ENCODE results near the gene RPL36. TPM values are rescaled to one million over a fixed set of nuclear protein-coding genes. Genes with fewer than 3 reads are reported as not detected.
A peak's percentile ranks its signal among the peaks of the same experiment; 100 is the strongest.

The RPL36 gene
- total and polyA plus RNA-seq, 12 donors: 270 to 1,152 (median 362) TPM

GRCh38 chr19:5703819-5704818 lies 14.0 kb downstream of the RPL36 start:
- intact Hi-C loops (cut with DNase I): no loop called here
- no peaks in the 10 kb centered on the region for H3K9me3 ChIP-seq
- H3K36me3 ChIP-seq: peaks cover 0 to 89% (median 56%) of the 10 kb centered on the region in 9 donors
- WGBS, 2 donors: 96 to 97% methylated on average over 40 of the region's 40 CpGs
- ATAC-seq (peak in 2 of 8 donors; percentile 5 to 17), DNase-seq (no peak)
- no peaks in the 10 kb centered on the region for H3K27me3 ChIP-seq
- no peak overlapping the region for H3K27ac ChIP-seq
- H3K4me1 ChIP-seq: no peaks in the 10 kb centered on the region
- H3K4me3 ChIP-seq: no peak overlapping the region
- TF ChIP-seq, protein P1, sequence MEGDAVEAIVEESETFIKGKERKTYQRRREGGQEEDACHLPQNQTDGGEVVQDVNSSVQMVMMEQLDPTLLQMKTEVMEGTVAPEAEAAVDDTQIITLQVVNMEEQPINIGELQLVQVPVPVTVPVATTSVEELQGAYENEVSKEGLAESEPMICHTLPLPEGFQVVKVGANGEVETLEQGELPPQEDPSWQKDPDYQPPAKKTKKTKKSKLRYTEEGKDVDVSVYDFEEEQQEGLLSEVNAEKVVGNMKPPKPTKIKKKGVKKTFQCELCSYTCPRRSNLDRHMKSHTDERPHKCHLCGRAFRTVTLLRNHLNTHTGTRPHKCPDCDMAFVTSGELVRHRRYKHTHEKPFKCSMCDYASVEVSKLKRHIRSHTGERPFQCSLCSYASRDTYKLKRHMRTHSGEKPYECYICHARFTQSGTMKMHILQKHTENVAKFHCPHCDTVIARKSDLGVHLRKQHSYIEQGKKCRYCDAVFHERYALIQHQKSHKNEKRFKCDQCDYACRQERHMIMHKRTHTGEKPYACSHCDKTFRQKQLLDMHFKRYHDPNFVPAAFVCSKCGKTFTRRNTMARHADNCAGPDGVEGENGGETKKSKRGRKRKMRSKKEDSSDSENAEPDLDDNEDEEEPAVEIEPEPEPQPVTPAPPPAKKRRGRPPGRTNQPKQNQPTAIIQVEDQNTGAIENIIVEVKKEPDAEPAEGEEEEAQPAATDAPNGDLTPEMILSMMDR (IDR thresholded peaks at IDR 0.05): no peak

- peak in 2 of 8 donors; percentile 19 to 25 for ATAC-seq
- DNase-seq: no peak
- Histone ChIP-seq H3K27me3 (no peaks in the 10 kb centered on the region), H3K27ac (no peak overlapping the region), H3K4me1 (no peaks in the 10 kb centered on the region), H3K36me3 (peaks cover 0 to 89% (median 56%) of the 10 kb centered on the region in 9 donors), H3K4me3 (no peak overlapping the region), H3K9me3 (no peaks in the 10 kb centered on the region)
- intact Hi-C loops (cut with DNase I): no loop called here
- TF ChIP-seq, protein P1 (IDR thresholded peaks at IDR 0.05): no peak
- WGBS, 2 donors: 84 to 85% methylated on average over 16 of the region's 16 CpGs
Measured at GRCh38 chr19:5705552-5705951, 15.5 kb downstream of the RPL36 start.

GRCh38 chr19:5706876-5707573 lies 16.9 kb downstream of the RPL36 start:
- intact Hi-C loops (cut with DNase I): no loop called here
- H3K36me3 ChIP-seq: peaks cover 0 to 94% (median 67%) of the 10 kb centered on the region in 9 donors
- no peaks in the 10 kb centered on the region for H3K27me3 ChIP-seq
- ATAC-seq: no peak
- H3K27ac ChIP-seq: no peak overlapping the region
- 96% methylated on average over 35 of the region's 35 CpGs for WGBS, 2 donors
- no peak for DNase-seq
- no peaks in the 10 kb centered on the region for H3K4me1 ChIP-seq
- H3K4me3 ChIP-seq: no peak overlapping the region
- TF ChIP-seq, protein P1 (IDR thresholded peaks at IDR 0.05): no peak
- no peaks in the 10 kb centered on the region for H3K9me3 ChIP-seq

Measured in heart right ventricle (tissue), 16 donors.